HG02759 (cell line): ENCODE results near the gene JPT1.
"Not testable (repeated sequence)": the region's sequence is repeated elsewhere in the genome, so short reads cannot be mapped to it uniquely, and the experiment has no call there.

Experiments
- ATAC-seq: cut with Tn5 transposase; IDR thresholded peaks from one replicate; pipeline ENCODE4 v1.9.1; 2021; ENCODE audit warnings: mild to moderate bottlenecking, moderate library complexity; ENCODE audit not compliant: unreplicated experiment

Gene JPT1

GRCh38 chr17:75154195-75155106 is at the start of gene JPT1:
Gene JPT1 (minus strand): TSS chr17:75154512. CDS start chr17:75154397, 115 bp downstream.
- ATAC-seq = peak; percentile 94

- ATAC-seq = no peak
Observed at GRCh38 chr17:75199886-75200618, 45.7 kb upstream of the JPT1 start.

GRCh38 chr17:75194879-75195278 is 40.6 kb upstream of the JPT1 start:
- ATAC-seq = no peak

- no peak for ATAC-seq
Observed at GRCh38 chr17:75191584-75191983, 37.3 kb upstream of the JPT1 start.

GRCh38 chr17:75188614-75189013 is 34.3 kb upstream of the JPT1 start:
- ATAC-seq = no peak

- ATAC-seq = no peak
Observed at GRCh38 chr17:75183999-75184884, 29.9 kb upstream of the JPT1 start.

- ATAC-seq = peak; percentile 82
Observed at GRCh38 chr17:75182569-75183436, 28.5 kb upstream of the JPT1 start, which contains the start of gene SUMO2. Gene SUMO2 (minus strand): TSS chr17:75182959. CDS start chr17:75182834, 125 bp downstream.

GRCh38 chr17:75182319-75182568 is 27.9 kb upstream of the JPT1 start:
- ATAC-seq = peak; percentile 29

GRCh38 chr17:75181608-75182318 is 27.5 kb upstream of the JPT1 start:
- ATAC-seq = no peak

GRCh38 chr17:75181110-75181509 is 26.8 kb upstream of the JPT1 start:
- ATAC-seq = no peak

- no peak for ATAC-seq
Observed at GRCh38 chr17:75178453-75178852, 24.1 kb upstream of the JPT1 start.

GRCh38 chr17:75176625-75177024 is 22.3 kb upstream of the JPT1 start:
- no peak for ATAC-seq

GRCh38 chr17:75174996-75175395 is 20.7 kb upstream of the JPT1 start:
- ATAC-seq = no peak

GRCh38 chr17:75173526-75173925 is 19.2 kb upstream of the JPT1 start:
- no peak for ATAC-seq

- no peak for ATAC-seq
Observed at GRCh38 chr17:75168998-75169397, 14.7 kb upstream of the JPT1 start.

GRCh38 chr17:75164606-75165005 is 10.3 kb upstream of the JPT1 start:
- not testable (repeated sequence) for ATAC-seq

- no peak for ATAC-seq
Observed at GRCh38 chr17:75163074-75163473, 8.8 kb upstream of the JPT1 start.

- ATAC-seq = no peak
Observed at GRCh38 chr17:75160211-75160610, 5.9 kb upstream of the JPT1 start.

- ATAC-seq = no peak
Observed at GRCh38 chr17:75159196-75160031, 5.1 kb upstream of the JPT1 start.
